GM12864 (cell line): Measurements from ENCODE around the gene TMTC2.
"Not testable (repeated sequence)": the region's sequence is repeated elsewhere in the genome, so short reads cannot be mapped to it uniquely, and the experiment has no call there.

Experiments used
- DNase-seq: peaks from one replicate; pipeline ENCODE4 v3.0.0-alpha.2; 2011; ENCODE audit warnings: low read depth
- H3K4me3 ChIP-seq: 2 replicates; pipeline ENCODE4 v1.5.1; 2011; ENCODE audit warnings: mild to moderate bottlenecking, low read depth, low read length, control low read depth
- CTCF ChIP-seq: IDR thresholded peaks from 2 replicates; pipeline ENCODE4 v1.5.1; 2011; ENCODE audit warnings: low read depth, mild to moderate bottlenecking, moderate library complexity, low read length, control low read depth, inconsistent platforms; ENCODE audit errors: missing control alignments

TMTC2 gene

GRCh38 chr12:82756303-82756702 is 69.6 kb downstream of the TMTC2 start:
- no peak for TF ChIP-seq CTCF
- no peak for DNase-seq
- no peak overlapping the region for H3K4me3 ChIP-seq

GRCh38 chr12:82757059-82757458 is 70.4 kb downstream of the TMTC2 start:
- no peak overlapping the region for H3K4me3 ChIP-seq
- no peak for DNase-seq
- no peak for TF ChIP-seq CTCF

- DNase-seq = no peak
- TF ChIP-seq CTCF = no peak
- H3K4me3 ChIP-seq = no peak overlapping the region
Observed at GRCh38 chr12:82757656-82758055, 71.0 kb downstream of the TMTC2 start.

GRCh38 chr12:82758749-82759330 is 72.1 kb downstream of the TMTC2 start:
- no peak overlapping the region for H3K4me3 ChIP-seq
- no peak for TF ChIP-seq CTCF
- DNase-seq = no peak

- TF ChIP-seq CTCF = no peak
- no peak for DNase-seq
- no peak overlapping the region for H3K4me3 ChIP-seq
Observed at GRCh38 chr12:82760423-82760822, 73.7 kb downstream of the TMTC2 start.

GRCh38 chr12:82765206-82765605 is 78.5 kb downstream of the TMTC2 start:
- H3K4me3 ChIP-seq, DNase-seq: not testable (repeated sequence)

GRCh38 chr12:82765971-82766705 is 79.4 kb downstream of the TMTC2 start:
- no peak for DNase-seq
- no peak overlapping the region for H3K4me3 ChIP-seq
- TF ChIP-seq CTCF = no peak
